ENCODE data around the gene NELL2. TPM values are rescaled to one million over a fixed set of nuclear protein-coding genes. Genes with fewer than 3 reads are reported as not detected.

Gene NELL2
- total RNA-seq, 2 donors from 2014 or later = 5.8 to 7.2 TPM

GRCh38 chr12:44649693-44650092, 226.4 kb downstream of the NELL2 start:
- DNase-seq (ENCODE audit: low spot score) = no peak
- no peaks in the 10 kb centered on the region for H3K4me1 ChIP-seq (replicated peaks)
- no peak overlapping the region for H3K4me3 ChIP-seq
- H3K27me3 ChIP-seq (replicated peaks; ENCODE audit: insufficient read depth) = no peaks in the 10 kb centered on the region
- no peak overlapping the region for H3K27ac ChIP-seq
- intact Hi-C loops (cut with DNase I) = no loop called here
- no peak for TF ChIP-seq POLR2AphosphoS5 (IDR thresholded peaks at IDR 0.05)
- TF ChIP-seq POLR2A (IDR thresholded peaks at IDR 0.05) = no peak
- TF ChIP-seq CTCF (IDR thresholded peaks at IDR 0.05) = no peak
- no peaks in the 10 kb centered on the region for H3K36me3 ChIP-seq
- no peaks in the 10 kb centered on the region for H3K9me3 ChIP-seq
- 40% methylated on average over 2 of the region's 2 CpGs for WGBS

GRCh38 chr12:44647917-44648690, 228.0 kb downstream of the NELL2 start:
- no peaks in the 10 kb centered on the region for H3K36me3 ChIP-seq
- no peaks in the 10 kb centered on the region for H3K27me3 ChIP-seq (replicated peaks; ENCODE audit: insufficient read depth)
- 71% methylated on average over 5 of the region's 5 CpGs for WGBS
- H3K9me3 ChIP-seq = no peaks in the 10 kb centered on the region
- DNase-seq (ENCODE audit: low spot score) = no peak
- no peak overlapping the region for H3K27ac ChIP-seq
- H3K4me1 ChIP-seq (replicated peaks) = no peaks in the 10 kb centered on the region
- no peak overlapping the region for H3K4me3 ChIP-seq
- intact Hi-C loops (cut with DNase I) = no loop called here
- TF ChIP-seq POLR2AphosphoS5 (IDR thresholded peaks at IDR 0.05) (no peak), POLR2A (IDR thresholded peaks at IDR 0.05) (no peak), CTCF (IDR thresholded peaks at IDR 0.05) (no peak)

- no peaks in the 10 kb centered on the region for H3K4me1 ChIP-seq (replicated peaks)
- no peak for DNase-seq (ENCODE audit: low spot score)
- intact Hi-C loops (cut with DNase I) = no loop called here
- 58% methylated on average over 2 of the region's 2 CpGs for WGBS
- no peaks in the 10 kb centered on the region for H3K27me3 ChIP-seq (replicated peaks; ENCODE audit: insufficient read depth)
- H3K36me3 ChIP-seq = no peaks in the 10 kb centered on the region
- H3K27ac ChIP-seq = no peak overlapping the region
- H3K9me3 ChIP-seq = no peaks in the 10 kb centered on the region
- H3K4me3 ChIP-seq = no peak overlapping the region
- TF ChIP-seq POLR2AphosphoS5 (IDR thresholded peaks at IDR 0.05) (no peak), POLR2A (IDR thresholded peaks at IDR 0.05) (no peak), CTCF (IDR thresholded peaks at IDR 0.05) (no peak)
Observed at GRCh38 chr12:44640427-44641190, 235.5 kb downstream of the NELL2 start.

GRCh38 chr12:44637875-44638274, 238.2 kb downstream of the NELL2 start:
- TF ChIP-seq POLR2A (IDR thresholded peaks at IDR 0.05) = no peak
- TF ChIP-seq CTCF (IDR thresholded peaks at IDR 0.05) = no peak
- no peak for TF ChIP-seq POLR2AphosphoS5 (IDR thresholded peaks at IDR 0.05)
- WGBS = 71% methylated on average over 4 of the region's 4 CpGs
- no peak for DNase-seq (ENCODE audit: low spot score)
- no peak overlapping the region for H3K4me3 ChIP-seq
- intact Hi-C loops (cut with DNase I) = no loop called here
- no peaks in the 10 kb centered on the region for H3K9me3 ChIP-seq
- no peaks in the 10 kb centered on the region for H3K36me3 ChIP-seq
- H3K27me3 ChIP-seq (replicated peaks; ENCODE audit: insufficient read depth) = no peaks in the 10 kb centered on the region
- no peaks in the 10 kb centered on the region for H3K4me1 ChIP-seq (replicated peaks)
- no peak overlapping the region for H3K27ac ChIP-seq
